ENCODE data around the gene GALNTL6.

The GALNTL6 gene

GRCh38 chr4:172127168-172127567 is 314.0 kb downstream of the GALNTL6 start:
- Histone ChIP-seq H3K36me3 (ENCODE audit: insufficient read depth, low read length) (no peaks in the 10 kb centered on the region), H4K20me1 (ENCODE audit: insufficient read depth, low read length, poor library complexity, severe bottlenecking) (no peaks in the 10 kb centered on the region), H2AFZ (ENCODE audit: low read length) (no peak overlapping the region), H3K9me3 (ENCODE audit: insufficient read depth, low read depth, low read length) (no peaks in the 10 kb centered on the region), H3K9ac (ENCODE audit: low read depth, low read length, poor library complexity, severe bottlenecking) (no peak overlapping the region), H3K9me2 (replicated peaks; ENCODE audit: low read depth, low read length) (no peaks in the 10 kb centered on the region), H3F3A (ENCODE audit: low read depth) (no peaks in the 10 kb centered on the region), H3K4me2 (ENCODE audit: low read depth, low read length, poor library complexity, severe bottlenecking) (no peak overlapping the region), H3K4me3 (ENCODE audit: low read length, poor library complexity, severe bottlenecking) (no peak overlapping the region), H3K27me3 (ENCODE audit: insufficient read depth, low read length, poor library complexity, severe bottlenecking) (no peaks in the 10 kb centered on the region), H3K4me1 (ENCODE audit: insufficient read depth, low read length, poor library complexity, severe bottlenecking) (no peaks in the 10 kb centered on the region), H3K79me2 (ENCODE audit: insufficient read depth, low read length) (no peaks in the 10 kb centered on the region)
- TF ChIP-seq EZH2phosphoT487 (IDR thresholded peaks at IDR 0.05; ENCODE audit: borderline replicate concordance) (no peak), CTCF (conservative IDR thresholded peaks at IDR 0.05; ENCODE audit: low read length) (no peak)

DNA sequence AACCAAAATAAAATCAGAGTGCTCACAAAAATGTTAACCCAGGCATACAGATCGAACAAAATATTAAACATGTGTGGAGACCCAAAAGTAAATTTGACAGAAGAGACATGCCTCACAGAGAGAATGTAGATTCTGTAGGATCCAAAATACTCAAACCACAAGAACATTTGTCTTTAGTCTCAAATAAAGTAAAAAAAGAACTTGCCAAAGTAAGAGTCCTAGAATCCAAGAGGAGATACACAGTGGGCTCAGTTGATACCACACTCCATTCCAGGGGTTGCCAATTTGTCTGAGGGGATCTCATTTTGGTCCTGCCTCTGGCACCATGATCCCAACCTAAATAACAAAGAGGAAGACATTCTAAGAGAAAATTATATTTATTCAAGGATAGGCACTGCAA is 316.4 kb downstream of the GALNTL6 start:
- no peaks in the 10 kb centered on the region for H3F3A ChIP-seq (ENCODE audit: low read depth)
- no peaks in the 10 kb centered on the region for H3K4me1 ChIP-seq (ENCODE audit: insufficient read depth, low read length, poor library complexity, severe bottlenecking)
- no peak overlapping the region for H3K9ac ChIP-seq (ENCODE audit: low read depth, low read length, poor library complexity, severe bottlenecking)
- H3K27me3 ChIP-seq (ENCODE audit: insufficient read depth, low read length, poor library complexity, severe bottlenecking) = no peaks in the 10 kb centered on the region
- TF ChIP-seq EZH2phosphoT487 (IDR thresholded peaks at IDR 0.05; ENCODE audit: borderline replicate concordance) (no peak), CTCF (conservative IDR thresholded peaks at IDR 0.05; ENCODE audit: low read length) (no peak)
- no peak overlapping the region for H3K4me2 ChIP-seq (ENCODE audit: low read depth, low read length, poor library complexity, severe bottlenecking)
- H3K36me3 ChIP-seq (ENCODE audit: insufficient read depth, low read length) = no peaks in the 10 kb centered on the region
- H3K9me3 ChIP-seq (ENCODE audit: insufficient read depth, low read depth, low read length) = no peaks in the 10 kb centered on the region
- H2AFZ ChIP-seq (ENCODE audit: low read length) = no peak overlapping the region
- no peaks in the 10 kb centered on the region for H3K79me2 ChIP-seq (ENCODE audit: insufficient read depth, low read length)
- no peaks in the 10 kb centered on the region for H3K9me2 ChIP-seq (replicated peaks; ENCODE audit: low read depth, low read length)
- H4K20me1 ChIP-seq (ENCODE audit: insufficient read depth, low read length, poor library complexity, severe bottlenecking) = no peaks in the 10 kb centered on the region
- no peak overlapping the region for H3K4me3 ChIP-seq (ENCODE audit: low read length, poor library complexity, severe bottlenecking)

GRCh38 chr4:172134521-172134920 is 321.3 kb downstream of the GALNTL6 start:
- H3K9me2 ChIP-seq (replicated peaks; ENCODE audit: low read depth, low read length) = no peaks in the 10 kb centered on the region
- no peaks in the 10 kb centered on the region for H3F3A ChIP-seq (ENCODE audit: low read depth)
- H3K9me3 ChIP-seq (ENCODE audit: insufficient read depth, low read depth, low read length) = no peaks in the 10 kb centered on the region
- TF ChIP-seq CTCF (conservative IDR thresholded peaks at IDR 0.05; ENCODE audit: low read length) (no peak), EZH2phosphoT487 (IDR thresholded peaks at IDR 0.05; ENCODE audit: borderline replicate concordance) (no peak)
- H3K4me1 ChIP-seq (ENCODE audit: insufficient read depth, low read length, poor library complexity, severe bottlenecking) = no peaks in the 10 kb centered on the region
- H3K9ac ChIP-seq (ENCODE audit: low read depth, low read length, poor library complexity, severe bottlenecking) = no peak overlapping the region
- no peaks in the 10 kb centered on the region for H3K79me2 ChIP-seq (ENCODE audit: insufficient read depth, low read length)
- H2AFZ ChIP-seq (ENCODE audit: low read length) = no peak overlapping the region
- H3K4me3 ChIP-seq (ENCODE audit: low read length, poor library complexity, severe bottlenecking) = no peak overlapping the region
- no peaks in the 10 kb centered on the region for H3K36me3 ChIP-seq (ENCODE audit: insufficient read depth, low read length)
- no peaks in the 10 kb centered on the region for H4K20me1 ChIP-seq (ENCODE audit: insufficient read depth, low read length, poor library complexity, severe bottlenecking)
- H3K4me2 ChIP-seq (ENCODE audit: low read depth, low read length, poor library complexity, severe bottlenecking) = no peak overlapping the region
- no peaks in the 10 kb centered on the region for H3K27me3 ChIP-seq (ENCODE audit: insufficient read depth, low read length, poor library complexity, severe bottlenecking)
